Astrocyte (in vitro differentiated cells and primary cell): ENCODE data around the gene KIF26B.

ENCODE experiments used
- CTCF ChIP-seq: IDR thresholded peaks from 2 replicates; pipeline ENCODE4 v1.5.1; 2011; ENCODE audit warnings: low read depth, mild to moderate bottlenecking, inconsistent platforms, low read length, moderate library complexity; ENCODE audit not compliant: insufficient read depth
- EZH2 ChIP-seq: IDR thresholded peaks from 2 replicates; pipeline ENCODE4 v1.6.1; 2012; ENCODE audit warnings: mild to moderate bottlenecking, low read length, inconsistent platforms; ENCODE audit not compliant: insufficient read depth

GRCh38 chr1:245261786-245262185 lies 107.0 kb downstream of the KIF26B start:
- no peak for TF ChIP-seq EZH2
- no peak for TF ChIP-seq CTCF
